ENCODE data around the gene ELF1. TPM values are rescaled to one million over a fixed set of nuclear protein-coding genes. Genes with fewer than 3 reads are reported as not detected.
"Not testable (repeated sequence)": the region's sequence is repeated elsewhere in the genome, so short reads cannot be mapped to it uniquely, and the experiment has no call there.

ELF1 gene
- polyA plus RNA-seq, 1 donor = 28.9 TPM

- DNase-seq (ENCODE audit: low read depth) = not testable (repeated sequence)
These were observed 23.3 kb upstream of the ELF1 start for GRCh38 chr13:41042419-41042818.

- no peak for DNase-seq (ENCODE audit: low read depth)
These were observed 21.6 kb upstream of the ELF1 start for GRCh38 chr13:41040584-41041334.

DNA sequence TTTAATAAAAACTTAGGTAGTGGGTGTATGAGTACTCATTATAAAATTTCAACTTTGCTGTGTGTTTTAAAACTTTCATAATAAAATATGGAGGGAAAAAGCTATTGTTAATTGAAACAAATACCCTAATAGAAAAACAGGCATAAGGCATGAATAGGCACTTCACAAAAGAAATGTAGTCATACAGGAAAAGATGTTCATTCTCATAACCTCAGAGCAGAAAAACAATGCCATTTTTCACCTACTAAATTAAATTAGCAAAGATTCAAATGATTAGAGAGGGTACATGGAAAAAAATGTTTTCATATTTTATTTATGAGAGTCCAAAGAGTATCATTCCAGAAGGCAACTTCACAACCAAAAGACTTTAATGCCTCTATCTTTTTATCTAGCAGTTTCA, 20.6 kb upstream of the ELF1 start:
- no peak for DNase-seq (ENCODE audit: low read depth)

- not testable (repeated sequence) for DNase-seq (ENCODE audit: low read depth)
These were observed 17.4 kb upstream of the ELF1 start for GRCh38 chr13:41036557-41036956.

GRCh38 chr13:41034881-41035280, 15.8 kb upstream of the ELF1 start:
- DNase-seq (ENCODE audit: low read depth) = no peak

DNA sequence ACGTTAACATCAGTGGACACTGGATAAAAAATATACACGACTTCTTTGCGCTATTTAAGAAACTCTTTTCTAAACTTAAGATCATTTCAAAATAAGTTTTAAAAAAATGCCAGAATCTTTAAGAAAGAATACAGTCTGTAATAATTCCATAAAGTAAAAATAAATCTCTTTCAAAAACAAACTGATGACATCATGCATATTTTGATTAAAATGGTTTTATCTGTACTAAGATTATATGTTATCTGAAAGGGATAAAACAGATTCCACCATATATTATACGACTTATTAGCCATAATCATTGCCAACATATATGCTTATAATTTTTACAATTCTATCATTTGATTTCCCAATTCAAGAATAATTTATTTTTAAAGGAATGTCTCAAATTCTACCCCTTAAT, 15.3 kb upstream of the ELF1 start:
- no peak for DNase-seq (ENCODE audit: low read depth)

DNA sequence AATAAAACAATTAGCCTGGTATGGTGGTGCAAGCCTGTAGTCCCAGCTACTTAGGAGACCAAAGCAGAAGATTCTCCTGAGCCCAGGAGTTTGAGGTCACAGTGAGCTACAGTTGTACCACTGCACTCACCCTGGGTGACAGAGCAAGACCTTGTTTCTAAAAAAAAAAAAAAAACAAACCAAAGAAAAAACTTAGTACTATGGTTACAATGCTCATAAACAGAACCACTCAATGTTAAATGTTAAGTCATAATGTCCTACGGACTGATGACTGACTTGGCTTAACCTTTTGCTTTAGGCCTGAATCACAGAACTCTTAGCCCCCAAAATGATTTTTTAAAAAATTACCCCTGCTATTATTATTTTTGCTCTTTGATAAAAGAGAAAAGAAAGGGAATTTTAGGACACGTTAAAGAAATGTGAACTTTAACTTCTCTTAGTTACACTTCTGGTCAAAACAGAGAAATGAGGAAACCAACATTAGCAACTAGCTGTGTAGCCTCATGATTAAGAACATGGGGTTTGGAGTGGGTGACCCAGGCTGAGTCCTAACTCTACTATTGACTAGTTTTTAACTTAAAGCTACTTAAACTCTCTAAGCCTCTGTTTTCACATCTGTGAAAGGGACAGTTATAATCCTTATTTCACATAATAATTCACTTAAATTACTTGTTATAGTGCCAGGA, 13.7 kb upstream of the ELF1 start:
- DNase-seq (ENCODE audit: low read depth) = no peak

GRCh38 chr13:41029629-41030028, 10.5 kb upstream of the ELF1 start:
- DNase-seq (ENCODE audit: low read depth) = no peak

- no peak for DNase-seq (ENCODE audit: low read depth)
These were observed 8.9 kb upstream of the ELF1 start for GRCh38 chr13:41028051-41028450.

DNA sequence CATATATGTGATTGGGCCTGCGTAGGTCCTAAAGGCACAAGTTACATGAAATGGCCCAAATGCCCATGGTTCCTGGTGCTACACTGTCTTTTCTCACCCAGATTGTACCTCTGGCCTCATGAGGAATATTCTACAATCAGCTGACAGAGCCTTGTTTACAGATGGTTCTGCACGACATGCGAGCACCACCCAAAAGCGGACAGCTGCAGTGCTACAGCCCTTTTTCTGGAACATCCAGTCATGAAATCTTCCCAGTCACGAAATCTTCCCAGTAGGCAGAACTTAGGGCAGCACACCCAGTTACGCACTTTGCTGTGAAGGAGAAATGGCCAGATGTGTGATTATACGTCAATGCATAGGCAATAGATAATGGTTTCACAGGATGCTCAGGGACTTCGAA, 7.7 kb upstream of the ELF1 start:
- DNase-seq (ENCODE audit: low read depth) = no peak

GRCh38 chr13:41025518-41025917, 6.4 kb upstream of the ELF1 start:
- no peak for DNase-seq (ENCODE audit: low read depth)

DNA sequence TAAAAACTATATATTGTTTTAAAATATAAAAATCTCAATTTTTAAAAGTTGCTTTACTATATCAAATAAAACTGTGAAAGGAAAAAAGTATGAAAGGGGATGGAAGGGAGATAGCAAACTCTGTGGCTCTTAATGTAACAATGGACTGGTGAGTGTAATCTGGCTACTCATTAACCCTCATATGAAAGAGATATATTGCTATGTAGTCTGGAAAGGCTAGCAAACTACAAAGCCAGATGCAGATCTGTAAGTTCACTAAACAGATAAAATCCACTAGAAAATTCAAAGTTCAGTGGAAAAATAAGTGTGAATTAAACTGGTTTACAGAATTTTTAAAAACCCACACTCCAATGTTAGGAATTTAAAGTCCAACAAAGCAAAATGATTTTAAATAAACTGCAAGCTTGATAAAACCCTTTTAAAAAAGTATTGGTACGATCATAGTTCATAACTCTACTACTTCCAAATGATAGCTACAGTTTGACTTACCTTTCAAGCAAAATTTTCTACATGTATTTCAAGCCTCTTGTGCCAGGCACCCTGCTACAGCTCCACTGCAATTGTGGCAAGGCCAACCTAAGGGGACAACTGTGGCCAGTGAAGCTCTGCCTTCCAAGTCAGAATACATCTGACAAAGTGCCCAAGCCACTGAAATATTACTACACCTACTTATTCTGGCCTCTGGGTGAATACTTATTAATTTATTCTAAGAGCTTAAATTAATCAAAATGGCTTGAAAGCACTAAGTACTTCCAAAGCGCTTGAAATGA, 647 bp upstream of the ELF1 start:
- DNase-seq (ENCODE audit: low read depth) = no peak

DNA sequence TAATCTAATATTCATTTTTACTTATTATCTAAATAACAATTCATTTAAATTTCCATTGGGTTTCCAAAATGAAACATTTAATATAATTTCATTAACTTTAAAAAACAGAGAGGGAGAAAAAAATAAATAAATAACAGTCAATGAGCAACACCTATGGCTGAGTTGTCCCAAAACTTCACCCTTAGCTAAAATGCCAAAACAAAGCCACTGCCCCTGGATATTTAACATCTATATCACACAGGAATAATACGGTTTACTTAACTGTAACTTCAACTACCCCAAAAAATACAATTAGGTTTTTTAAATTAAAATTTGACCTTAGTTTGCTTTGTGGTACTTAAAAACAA, 541 bp downstream of the ELF1 start:
- no peak for DNase-seq (ENCODE audit: low read depth)

- DNase-seq (ENCODE audit: low read depth) = no peak
These were observed 1.1 kb downstream of the ELF1 start for GRCh38 chr13:41017817-41018601.

DNA sequence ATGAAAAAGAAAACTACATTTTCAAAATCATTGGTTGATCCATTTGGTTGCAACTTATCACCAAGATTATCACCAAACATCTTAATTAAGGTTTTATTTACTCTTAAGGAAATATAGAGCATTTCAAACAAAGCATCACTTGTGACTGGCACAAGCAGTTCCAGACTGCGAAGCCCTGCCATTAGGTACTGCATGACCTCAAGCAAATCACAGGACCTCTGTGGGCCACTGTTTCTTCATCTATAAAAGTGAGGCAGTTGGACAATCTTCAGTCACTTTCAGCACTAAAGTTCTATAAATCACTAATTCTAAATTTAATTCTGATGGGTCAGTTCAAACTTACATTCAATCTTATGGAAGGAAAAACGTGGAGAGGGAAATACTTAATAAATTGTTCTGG, 2.0 kb downstream of the ELF1 start:
- DNase-seq (ENCODE audit: low read depth) = no peak

- DNase-seq (ENCODE audit: low read depth) = no peak
These were observed 3.2 kb downstream of the ELF1 start for GRCh38 chr13:41015920-41016319.

- DNase-seq (ENCODE audit: low read depth) = no peak
These were observed 5.3 kb downstream of the ELF1 start for GRCh38 chr13:41013835-41014234.

DNA sequence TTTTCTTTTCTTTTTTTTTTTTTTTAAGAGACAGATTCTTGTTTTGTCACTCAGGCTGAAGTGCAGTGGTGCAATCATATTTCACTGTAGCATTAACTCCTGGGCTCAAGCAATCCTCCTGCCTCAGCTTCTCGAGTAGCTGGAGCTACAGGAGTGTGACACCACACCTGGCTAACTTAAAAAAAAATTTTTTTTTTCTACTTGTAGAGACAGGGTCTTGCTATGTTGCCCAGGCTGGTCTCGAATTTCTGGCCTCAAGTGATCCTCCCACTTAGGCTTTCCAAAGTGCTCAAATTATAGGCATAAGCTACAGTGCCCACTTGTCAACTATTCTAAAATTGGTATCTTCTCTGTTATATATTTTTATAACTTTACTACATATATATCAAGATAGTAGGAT, 6.6 kb downstream of the ELF1 start:
- DNase-seq (ENCODE audit: low read depth) = no peak

DNA sequence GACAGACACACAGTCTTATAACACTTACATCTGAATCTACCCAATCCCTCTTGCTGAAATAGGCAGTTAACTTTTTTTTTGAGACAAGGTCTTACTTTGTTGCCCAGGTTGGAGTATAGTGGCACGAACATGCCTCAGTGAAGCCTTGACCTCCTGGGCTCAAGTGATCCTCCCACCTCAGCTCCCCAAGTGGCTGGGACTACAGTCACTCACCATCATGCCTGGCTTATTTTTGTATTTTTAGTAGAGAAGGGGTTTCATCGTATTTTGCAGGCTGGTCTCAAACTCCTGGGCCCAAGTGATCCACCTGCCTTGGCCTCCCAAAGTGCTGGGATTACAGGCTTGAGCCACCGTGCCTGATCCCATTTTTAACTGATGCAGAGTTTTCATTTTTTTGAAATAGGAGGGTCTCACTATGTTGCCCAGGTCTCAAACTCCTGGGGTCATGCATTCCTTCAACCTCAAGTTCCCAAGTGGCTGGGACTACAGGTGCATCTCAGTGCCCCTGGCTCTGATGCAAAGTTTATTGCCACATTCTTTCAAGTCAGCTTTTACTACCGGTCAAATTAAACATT, 7.6 kb downstream of the ELF1 start:
- no peak for DNase-seq (ENCODE audit: low read depth)

DNA sequence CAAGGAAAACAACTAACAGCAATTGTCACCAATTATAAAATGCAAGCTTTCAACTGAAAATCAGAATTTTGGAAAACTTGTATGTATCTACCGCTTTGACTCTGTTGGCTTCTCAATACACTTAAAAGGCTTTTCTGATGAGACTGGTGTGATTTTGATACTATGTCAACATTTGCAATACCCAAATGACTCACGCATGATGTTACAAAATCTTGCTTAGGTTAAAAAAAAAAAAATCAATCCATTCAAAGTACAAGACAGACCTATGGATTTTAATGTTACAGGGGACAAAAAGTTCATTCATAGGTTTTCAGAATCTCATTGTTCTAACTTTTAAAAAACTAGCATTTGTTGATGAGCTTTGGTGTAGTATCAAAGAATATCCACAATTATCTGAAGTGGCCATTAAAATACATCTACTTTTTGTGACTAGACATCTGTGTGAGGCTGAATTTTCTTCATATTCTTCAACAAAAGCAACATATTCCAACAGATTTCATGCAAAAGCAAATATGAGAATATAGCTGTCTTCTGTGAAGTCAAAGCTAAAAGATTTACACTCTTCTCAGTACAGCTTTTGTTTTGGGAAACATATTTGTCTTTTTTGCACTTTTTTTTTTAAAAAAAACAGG, 10.7 kb downstream of the ELF1 start:
- no peak for DNase-seq (ENCODE audit: low read depth)

DNA sequence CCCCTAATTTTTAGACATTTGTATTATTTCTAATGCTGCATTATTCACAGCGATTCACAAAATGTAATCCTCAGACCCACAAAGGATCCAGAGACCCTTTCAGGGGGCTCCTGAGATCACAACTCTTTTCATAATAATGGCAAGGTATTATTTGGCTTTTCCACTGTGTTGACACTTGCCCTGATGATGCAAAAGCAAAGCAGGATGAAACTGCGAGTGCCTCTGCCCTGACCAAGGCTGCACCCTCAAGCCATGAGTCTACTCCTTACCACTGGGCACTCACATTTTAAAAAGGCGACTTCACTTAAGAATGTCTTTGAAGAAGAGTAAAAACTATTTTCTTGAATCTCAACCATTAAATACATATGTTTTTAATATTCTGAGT, 11.4 kb downstream of the ELF1 start:
- no peak for DNase-seq (ENCODE audit: low read depth)
